PC-3 (cell line): ENCODE measurements around the gene KDELR3. TPM values are rescaled to one million over a fixed set of nuclear protein-coding genes. Genes with fewer than 3 reads are reported as not detected.

Experiments
- ATAC-seq: fragments of 200-7000 bp; cut with Tn5 transposase; 2 replicates; pipeline ENCODE4 v1.9.1; 2020; ENCODE audit warnings: mild to moderate bottlenecking, moderate library complexity
- BruUV-seq: library from RNA; stranded (reverse); fragments of 400-500 nt; replicated peaks from 2 replicates; lab custom pipeline; 2021; lab: Mats Ljungman, UMichigan
- CTCF ChIA-PET: fragments of 300-600 bp; sonication (Branson Sonifier 250); formaldehyde crosslinking; loops from one replicate; lab custom pipeline; 2022; ENCODE audit warnings: antibody characterized with exemption; lab: Charles Lee
- POLR2A ChIA-PET: fragments of 300-600 bp; sonication (Branson Sonifier 250); formaldehyde crosslinking; loops from one replicate; lab custom pipeline; 2022; ENCODE audit warnings: antibody characterized with exemption; ENCODE audit not compliant: unreplicated experiment; lab: Charles Lee
- DNase-seq: peaks from one replicate; pipeline ENCODE4 v3.0.0-alpha.2; 2015
- H2AFZ ChIP-seq: fragments of 300-600 bp; sonication (generic); 2 replicates; pipeline ENCODE4 v1.6.0; 2016; ENCODE audit warnings: antibody characterized with exemption, low read length
- H3F3A ChIP-seq: fragments of 300-600 bp; sonication (generic); one replicate; pipeline ENCODE4 v1.6.0; 2017; ENCODE audit warnings: antibody characterized with exemption, low read length, control low read depth, mild to moderate bottlenecking; ENCODE audit not compliant: unreplicated experiment
- H3K27ac ChIP-seq: fragments of 300-600 bp; sonication (generic); 2 replicates; pipeline ENCODE4 v1.5.1; 2016; ENCODE audit warnings: mild to moderate bottlenecking, low read length
- H3K27me3 ChIP-seq: fragments of 300-600 bp; sonication (generic); 2 replicates; pipeline ENCODE4 v1.6.1; 2016; ENCODE audit warnings: low read length, mixed read lengths
- H3K36me3 ChIP-seq: fragments of 300-600 bp; sonication (generic); 2 replicates; pipeline ENCODE4 v1.6.1; 2016; ENCODE audit warnings: low read depth, mixed run types, low read length, mixed read lengths
- H3K4me1 ChIP-seq: fragments of 300-600 bp; sonication (generic); 2 replicates; pipeline ENCODE4 v1.5.1; 2016; ENCODE audit warnings: low read length; ENCODE audit not compliant: insufficient read depth
- H3K4me2 ChIP-seq: fragments of 300-600 bp; sonication (generic); 2 replicates; pipeline ENCODE4 v1.6.0; 2016; ENCODE audit warnings: low read length
- H3K4me3 ChIP-seq: fragments of 300-600 bp; sonication (generic); 2 replicates; pipeline ENCODE4 v1.5.1; 2016; ENCODE audit warnings: mild to moderate bottlenecking, low read length, mixed read lengths
- H3K79me2 ChIP-seq: fragments of 300-600 bp; sonication (generic); 2 replicates; pipeline ENCODE4 v1.6.1; 2017; ENCODE audit warnings: low read length, mixed read lengths
- H3K9ac ChIP-seq: fragments of 300-600 bp; sonication (generic); 2 replicates; pipeline ENCODE4 v1.6.0; 2016; ENCODE audit warnings: mild to moderate bottlenecking, low read length
- H3K9me2 ChIP-seq: fragments of 300-600 bp; sonication (generic); replicated peaks from 2 replicates; pipeline ENCODE4 v1.6.1; 2016; ENCODE audit warnings: mixed run types, low read length, mixed read lengths
- H3K9me3 ChIP-seq: fragments of 300-600 bp; sonication (generic); 2 replicates; pipeline ENCODE4 v1.6.1; 2016; ENCODE audit warnings: low read length, mixed read lengths
- H4K20me1 ChIP-seq: fragments of 300-600 bp; sonication (generic); 2 replicates; pipeline ENCODE4 v1.6.1; 2016; ENCODE audit warnings: low read length, mixed read lengths
- EZH2 ChIP-seq: fragments of 300-600 bp; sonication (generic); IDR thresholded peaks from one replicate; pipeline ENCODE4 v1.6.1; 2017; ENCODE audit warnings: antibody characterized with exemption, mild to moderate bottlenecking, low read length; ENCODE audit not compliant: unreplicated experiment
- EZH2phosphoT487 ChIP-seq: fragments of 300-600 bp; sonication (generic); IDR thresholded peaks from 2 replicates; pipeline ENCODE4 v1.6.1; 2018; ENCODE audit warnings: mild to moderate bottlenecking, antibody characterized with exemption, low read length, borderline replicate concordance
- intact Hi-C: fragments of 100-400 bp; cut with micrococcal nuclease; formaldehyde crosslinking; loops from 2 replicates; pipeline ENCODE4 v1.9.0; 2023
- total RNA-seq: library from RNA; depleted of rRNA; stranded (reverse); fragments of >200 nt; gene quantifications from 2 replicates; pipeline ENCODE4 v1.2.3, GENCODE V29; 2014
- TF ChIP-seq, protein P1 (sequence below): fragments of 300-600 bp; sonication (generic); conservative IDR thresholded peaks from 2 replicates; pipeline ENCODE4 v1.5.1; 2017; ENCODE audit warnings: antibody characterized with exemption, low read depth, mild to moderate bottlenecking, low read length

Gene KDELR3
- total RNA-seq, 1 experiment from 2014 or later, result 17.7 TPM

DNA sequence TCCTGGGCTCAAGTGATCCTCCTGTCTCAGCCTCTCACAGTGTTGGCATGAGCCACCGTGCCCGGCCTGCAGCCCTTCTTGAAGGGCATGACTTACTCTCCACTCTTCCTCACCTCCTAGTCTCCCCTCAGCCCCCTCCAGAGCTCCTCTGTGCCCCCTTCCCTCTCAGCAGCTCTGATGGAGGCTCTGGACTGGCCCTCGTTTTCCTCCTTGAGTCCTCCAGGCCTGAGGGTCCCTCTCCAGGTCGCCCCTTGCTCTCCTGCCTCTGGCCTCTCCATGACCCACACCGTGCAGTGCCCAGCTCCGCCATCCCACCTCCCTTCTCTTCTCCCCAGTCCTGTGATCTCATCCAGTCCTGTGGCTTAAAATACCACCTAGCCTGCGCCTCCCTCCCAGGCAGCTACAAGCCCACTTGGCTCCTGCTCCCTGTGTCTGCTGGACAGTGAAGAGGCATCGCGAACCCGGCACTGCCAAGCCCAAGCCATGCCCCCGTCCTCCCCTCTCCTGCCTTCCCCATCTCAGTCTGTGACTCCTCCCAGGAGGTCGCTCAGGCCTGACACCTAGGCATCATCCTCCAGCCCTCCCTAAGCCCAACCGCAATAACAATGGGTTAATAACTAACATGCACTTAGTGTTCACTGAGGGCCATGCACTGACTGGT lies 24.8 kb upstream of the KDELR3 start:
- H3K4me1 ChIP-seq, result no peaks in the 10 kb centered on the region
- H3K4me3 ChIP-seq, result no peak overlapping the region
- H3F3A ChIP-seq, result no peaks in the 10 kb centered on the region
- TF ChIP-seq EZH2 (no peak), EZH2phosphoT487 (no peak)
- TF ChIP-seq, protein P1, sequence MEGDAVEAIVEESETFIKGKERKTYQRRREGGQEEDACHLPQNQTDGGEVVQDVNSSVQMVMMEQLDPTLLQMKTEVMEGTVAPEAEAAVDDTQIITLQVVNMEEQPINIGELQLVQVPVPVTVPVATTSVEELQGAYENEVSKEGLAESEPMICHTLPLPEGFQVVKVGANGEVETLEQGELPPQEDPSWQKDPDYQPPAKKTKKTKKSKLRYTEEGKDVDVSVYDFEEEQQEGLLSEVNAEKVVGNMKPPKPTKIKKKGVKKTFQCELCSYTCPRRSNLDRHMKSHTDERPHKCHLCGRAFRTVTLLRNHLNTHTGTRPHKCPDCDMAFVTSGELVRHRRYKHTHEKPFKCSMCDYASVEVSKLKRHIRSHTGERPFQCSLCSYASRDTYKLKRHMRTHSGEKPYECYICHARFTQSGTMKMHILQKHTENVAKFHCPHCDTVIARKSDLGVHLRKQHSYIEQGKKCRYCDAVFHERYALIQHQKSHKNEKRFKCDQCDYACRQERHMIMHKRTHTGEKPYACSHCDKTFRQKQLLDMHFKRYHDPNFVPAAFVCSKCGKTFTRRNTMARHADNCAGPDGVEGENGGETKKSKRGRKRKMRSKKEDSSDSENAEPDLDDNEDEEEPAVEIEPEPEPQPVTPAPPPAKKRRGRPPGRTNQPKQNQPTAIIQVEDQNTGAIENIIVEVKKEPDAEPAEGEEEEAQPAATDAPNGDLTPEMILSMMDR, result no peak
- DNase-seq (no peak), ATAC-seq (no peak)
- no TSS peak for BruUV-seq
- ChIA-PET POLR2A (no interaction called here), CTCF (no interaction called here)
- H3K27me3 ChIP-seq, result no peaks in the 10 kb centered on the region
- intact Hi-C loops, result no loop called here
- no peak overlapping the region for H3K27ac ChIP-seq
- H3K9me2 ChIP-seq, result no peaks in the 10 kb centered on the region
- H3K79me2 ChIP-seq, result no peaks in the 10 kb centered on the region
- no peaks in the 10 kb centered on the region for H4K20me1 ChIP-seq
- H3K4me2 ChIP-seq, result no peak overlapping the region
- no peaks in the 10 kb centered on the region for H3K9me3 ChIP-seq
- H3K9ac ChIP-seq, result no peak overlapping the region
- H2AFZ ChIP-seq, result no peak overlapping the region
- H3K36me3 ChIP-seq, result no peaks in the 10 kb centered on the region

DNA sequence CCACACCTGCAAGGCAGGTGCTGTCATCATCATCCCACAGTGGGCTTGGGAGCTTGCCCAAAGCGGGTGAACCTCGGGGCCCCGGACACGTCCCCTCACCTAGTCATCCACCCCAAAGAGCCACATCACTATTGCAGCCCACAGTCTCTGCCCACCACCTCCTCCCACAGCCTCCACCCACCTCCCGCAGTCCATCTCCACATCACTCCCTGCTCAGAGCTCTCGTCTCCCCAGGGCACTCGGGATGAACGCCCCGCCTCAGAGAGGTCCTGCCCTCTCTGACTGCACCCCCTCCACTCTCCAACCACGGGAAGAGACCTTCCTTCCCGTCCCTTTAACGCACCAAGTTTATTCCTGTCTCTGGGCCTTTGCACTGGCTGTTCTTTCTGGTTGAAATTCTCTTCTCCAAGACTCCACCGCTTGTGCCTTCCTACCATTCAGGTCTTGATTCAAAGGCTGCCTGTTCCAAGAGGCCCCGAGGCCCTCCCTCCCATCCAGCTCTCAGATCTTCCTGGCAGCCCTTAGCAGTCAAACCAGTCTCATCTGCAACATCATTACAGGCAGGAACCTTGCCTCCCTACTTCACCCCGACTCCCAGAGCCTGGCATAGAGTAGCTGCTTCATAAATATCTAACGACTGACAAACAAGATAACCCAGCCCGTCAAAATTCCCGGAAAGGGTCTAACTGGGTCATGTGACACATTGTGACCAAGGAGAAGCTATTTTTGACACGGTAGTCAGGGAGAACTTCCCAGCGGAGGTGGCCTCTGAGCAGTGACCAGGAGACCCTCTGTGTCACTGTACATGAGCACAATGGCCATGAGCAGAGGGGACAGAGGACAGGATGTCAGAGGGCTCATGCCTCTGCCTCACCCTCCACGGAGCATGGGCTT lies 24.0 kb upstream of the KDELR3 start:
- H3F3A ChIP-seq, result no peaks in the 10 kb centered on the region
- no peak overlapping the region for H3K4me3 ChIP-seq
- no peak overlapping the region for H2AFZ ChIP-seq
- intact Hi-C loops, result no loop called here
- no peaks in the 10 kb centered on the region for H3K9me2 ChIP-seq
- no peak overlapping the region for H3K9ac ChIP-seq
- TF ChIP-seq EZH2phosphoT487, result no peak
- TF ChIP-seq, protein P1, result no peak
- no peak for TF ChIP-seq EZH2
- CTCF ChIA-PET, result no interaction called here
- no TSS peak for BruUV-seq
- no peak overlapping the region for H3K27ac ChIP-seq
- no peaks in the 10 kb centered on the region for H3K36me3 ChIP-seq
- ATAC-seq (no peak), DNase-seq (no peak)
- no peaks in the 10 kb centered on the region for H4K20me1 ChIP-seq
- H3K4me2 ChIP-seq, result no peak overlapping the region
- no peaks in the 10 kb centered on the region for H3K27me3 ChIP-seq
- H3K4me1 ChIP-seq, result no peaks in the 10 kb centered on the region
- no peaks in the 10 kb centered on the region for H3K79me2 ChIP-seq
- POLR2A ChIA-PET, result no interaction called here
- H3K9me3 ChIP-seq, result no peaks in the 10 kb centered on the region
